ENCODE measurements around the gene DOCK2. TPM values are rescaled to one million over a fixed set of nuclear protein-coding genes. Genes with fewer than 3 reads are reported as not detected.

Gene DOCK2
- total RNA-seq, 2 experiments from 2014 or later, result 266 to 275 TPM

DNA sequence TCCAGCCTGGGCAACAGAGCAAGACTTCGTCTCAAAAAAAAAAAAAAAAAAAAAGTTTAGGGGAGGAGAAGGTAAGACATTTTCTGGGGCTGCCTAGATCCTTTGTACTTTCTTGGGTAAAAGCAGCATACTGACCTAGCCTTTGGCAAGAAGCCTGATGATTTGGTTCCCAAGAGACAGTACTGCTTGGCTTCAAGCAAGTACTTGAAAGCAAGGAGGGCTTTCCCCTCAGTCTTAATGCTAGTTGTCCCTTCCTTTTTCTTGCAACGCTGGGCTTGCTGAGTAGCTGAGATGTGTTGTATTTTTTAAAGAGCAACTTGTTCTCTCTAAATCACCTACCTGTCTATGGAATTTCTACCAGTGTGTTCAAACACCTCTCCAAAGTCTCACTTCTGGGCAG lies 267.0 kb downstream of the DOCK2 start:
- Mint-ChIP-seq H3K36me3 (peaks cover 24% of the 10 kb centered on the region), H3K27me3 (no peaks in the 10 kb centered on the region), H3K9me3 (no peaks in the 10 kb centered on the region), H3K27ac (no peak overlapping the region), H3K4me1 (peaks cover 15% of the 10 kb centered on the region), H3K4me3 (no peak overlapping the region)
- ATAC-seq (ENCODE audit: low read depth) (no peak), DNase-seq (no peak)
- POLR2A ChIA-PET, result no interaction called here

DNA sequence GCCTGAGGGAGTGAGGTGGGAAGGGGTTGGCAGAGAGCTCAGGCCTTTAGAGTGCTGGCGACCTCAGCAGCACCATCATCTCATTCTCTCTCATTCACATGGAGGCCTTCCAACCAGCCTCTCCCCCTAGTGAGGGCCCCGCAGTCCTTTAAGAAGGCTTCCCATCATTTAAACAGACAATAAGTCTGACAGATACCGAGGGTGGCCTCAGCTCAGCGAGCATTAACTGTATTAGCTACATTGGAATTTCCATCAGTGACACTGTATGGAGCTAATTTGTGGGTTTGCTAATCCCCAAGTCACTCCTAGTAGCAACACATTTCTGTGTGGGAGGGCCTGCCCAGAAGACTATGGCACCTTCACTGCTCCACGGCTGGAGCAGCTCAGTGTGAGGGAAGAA lies 267.4 kb downstream of the DOCK2 start:
- no peak overlapping the region for H3K27ac Mint-ChIP-seq
- DNase-seq (no peak), ATAC-seq (ENCODE audit: low read depth) (no peak)
- peaks cover 15% of the 10 kb centered on the region for H3K4me1 Mint-ChIP-seq
- POLR2A ChIA-PET, result no interaction called here
- H3K27me3 Mint-ChIP-seq, result no peaks in the 10 kb centered on the region
- no peak overlapping the region for H3K4me3 Mint-ChIP-seq
- H3K9me3 Mint-ChIP-seq, result no peaks in the 10 kb centered on the region
- H3K36me3 Mint-ChIP-seq, result peaks cover 22% of the 10 kb centered on the region

DNA sequence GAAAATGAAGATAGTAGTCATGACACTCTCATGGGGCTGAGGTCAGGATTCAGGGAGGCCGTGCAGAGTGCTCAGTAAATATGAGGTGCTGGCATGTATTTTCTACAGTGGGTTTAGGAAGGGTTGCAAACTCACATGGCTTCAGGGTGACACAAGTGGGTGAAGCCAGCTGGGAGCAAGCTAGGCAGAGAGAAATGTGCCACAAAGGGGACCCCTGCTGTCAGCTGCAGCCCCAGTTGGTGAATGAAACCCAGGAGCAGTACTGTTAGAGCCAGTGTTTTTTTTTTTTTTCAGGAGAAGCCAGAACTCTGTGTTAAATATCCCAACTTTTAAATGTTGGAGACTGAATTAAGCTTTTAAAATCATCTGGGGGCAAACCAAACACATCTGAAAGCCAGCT lies 267.9 kb downstream of the DOCK2 start:
- ATAC-seq (ENCODE audit: low read depth) (no peak), DNase-seq (no peak)
- POLR2A ChIA-PET, result interaction anchor here (0.6 kb wide), 1 partner anchor 8 kb away, joined by 3 read pairs; no protein-coding TSS in a partner anchor
- Mint-ChIP-seq H3K27ac (no peak overlapping the region), H3K27me3 (no peaks in the 10 kb centered on the region), H3K9me3 (no peaks in the 10 kb centered on the region), H3K4me3 (no peak overlapping the region), H3K36me3 (peaks cover 18% of the 10 kb centered on the region), H3K4me1 (peaks cover 13% of the 10 kb centered on the region)

DNA sequence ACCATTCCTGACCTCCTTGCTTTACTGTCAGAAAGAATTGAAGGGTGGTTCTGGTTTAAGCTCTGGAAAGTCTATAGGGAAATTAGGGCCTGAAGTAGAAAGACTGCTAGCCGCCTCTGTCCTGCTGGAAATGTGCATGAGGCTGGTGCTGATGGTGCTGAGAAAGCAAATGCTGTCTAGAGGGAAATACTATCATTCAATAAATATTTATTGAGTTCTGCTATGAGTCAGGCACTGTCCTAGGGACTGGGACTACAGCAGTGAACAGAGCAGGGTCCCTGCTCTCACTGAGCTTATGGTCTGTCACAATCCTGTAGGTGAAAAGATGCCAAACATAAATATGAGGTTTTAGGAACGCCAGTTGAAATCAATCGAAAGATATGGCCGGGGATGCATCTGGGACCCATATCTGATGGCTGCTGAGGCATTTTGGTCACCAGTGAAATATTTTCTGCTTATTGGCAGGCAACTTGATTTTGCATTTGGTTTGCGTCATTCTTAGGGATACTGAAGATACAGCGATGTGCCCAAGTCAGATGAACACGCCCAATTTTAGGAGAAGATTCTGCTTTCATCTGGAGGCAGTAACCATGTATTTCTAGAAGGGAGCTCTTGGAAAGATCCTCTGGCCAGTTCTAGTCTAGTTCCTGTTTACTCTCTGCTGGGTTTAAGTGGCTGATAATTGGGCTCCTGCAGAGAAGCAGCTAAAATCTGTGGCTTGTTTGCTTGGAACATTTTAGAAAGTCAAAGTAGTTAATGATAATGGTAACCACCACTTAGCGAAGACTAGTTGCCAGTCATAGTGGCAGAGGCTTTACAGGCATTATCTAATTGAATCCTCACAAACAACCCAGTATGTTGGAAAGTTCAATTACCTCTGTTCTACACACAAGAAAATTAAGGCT lies 269.9 kb downstream of the DOCK2 start:
- peaks cover 2% of the 10 kb centered on the region for H3K36me3 Mint-ChIP-seq
- ATAC-seq (ENCODE audit: low read depth), result no peak
- no peak overlapping the region for H3K4me3 Mint-ChIP-seq
- no peak overlapping the region for H3K27ac Mint-ChIP-seq
- POLR2A ChIA-PET, result no interaction called here
- H3K4me1 Mint-ChIP-seq, result peaks cover under 1% of the 10 kb centered on the region
- H3K27me3 Mint-ChIP-seq, result no peaks in the 10 kb centered on the region
- no peaks in the 10 kb centered on the region for H3K9me3 Mint-ChIP-seq
- no peak for DNase-seq

DNA sequence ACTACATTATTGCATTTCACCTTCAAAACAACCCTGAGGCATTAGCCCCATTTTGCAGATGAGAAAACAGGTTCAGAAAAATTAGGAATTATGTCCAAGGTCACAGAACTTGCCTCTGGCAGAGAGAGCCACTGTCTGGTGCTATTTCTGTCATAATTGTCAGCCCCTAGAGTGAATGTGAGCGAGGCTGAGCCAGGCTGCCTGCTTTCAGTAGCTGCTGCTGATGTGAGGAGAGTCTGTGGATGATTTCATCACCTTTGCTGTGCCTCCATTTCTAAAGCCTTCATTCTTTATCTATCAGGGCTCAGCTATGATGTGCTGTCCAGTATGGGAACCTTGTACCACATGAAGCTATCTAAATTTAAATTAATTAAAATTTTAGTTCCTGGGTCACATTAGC lies 271.8 kb downstream of the DOCK2 start:
- Mint-ChIP-seq H3K27ac (no peak overlapping the region), H3K9me3 (no peaks in the 10 kb centered on the region)
- POLR2A ChIA-PET, result no interaction called here

DNA sequence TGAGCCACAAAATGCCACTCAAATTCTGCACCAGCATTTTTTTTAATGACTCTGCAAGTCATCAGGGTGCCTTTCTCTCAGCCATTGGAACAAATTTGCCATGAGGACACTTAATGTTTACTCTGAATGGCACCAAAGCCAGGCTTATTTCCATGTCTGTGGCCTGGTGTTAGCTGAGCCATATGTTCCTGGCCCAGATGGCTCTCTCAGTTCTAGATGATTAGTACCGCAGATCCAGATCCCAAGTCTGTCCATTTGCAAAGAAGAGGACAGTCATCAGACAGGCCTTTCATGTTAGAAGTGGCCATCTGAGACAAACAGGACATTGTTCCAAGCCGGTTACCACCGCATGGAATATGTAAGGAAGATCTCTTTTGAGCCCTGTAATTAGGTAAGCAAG lies 272.9 kb downstream of the DOCK2 start:
- DNase-seq (no peak), ATAC-seq (ENCODE audit: low read depth) (no peak)
- peaks cover 12% of the 10 kb centered on the region for H3K36me3 Mint-ChIP-seq
- POLR2A ChIA-PET, result no interaction called here
- no peak overlapping the region for H3K27ac Mint-ChIP-seq
- H3K27me3 Mint-ChIP-seq, result no peaks in the 10 kb centered on the region
- H3K4me3 Mint-ChIP-seq, result no peak overlapping the region
- H3K9me3 Mint-ChIP-seq, result no peaks in the 10 kb centered on the region
- H3K4me1 Mint-ChIP-seq, result no peaks in the 10 kb centered on the region

More for the DNA sequence above, 271.8 kb downstream of the DOCK2 start:
- DNase-seq, result no peak
- Mint-ChIP-seq H3K4me1 (no peaks in the 10 kb centered on the region), H3K27me3 (no peaks in the 10 kb centered on the region), H3K36me3 (peaks cover 9% of the 10 kb centered on the region), H3K4me3 (no peak overlapping the region)
- no peak for ATAC-seq (ENCODE audit: low read depth)

DNA sequence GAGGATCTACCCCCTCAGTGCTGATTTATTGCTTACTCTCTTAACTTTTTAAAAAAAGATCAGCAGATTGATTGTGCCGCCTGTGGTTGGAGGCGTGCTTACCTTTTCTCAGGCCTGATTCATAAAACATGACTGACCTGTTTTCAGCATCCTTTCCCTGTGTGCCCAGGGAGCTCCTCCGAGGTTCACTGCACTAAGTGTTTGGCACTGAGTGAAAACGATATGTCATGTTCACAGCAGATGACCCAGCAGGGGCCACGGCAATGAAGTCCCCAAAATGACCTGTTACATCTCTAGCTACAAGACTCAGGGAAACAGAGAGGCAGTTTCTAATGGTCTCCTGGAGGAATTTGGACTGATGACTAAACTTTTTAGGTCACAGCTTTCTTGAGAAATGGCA lies 273.3 kb downstream of the DOCK2 start:
- ATAC-seq (ENCODE audit: low read depth) (no peak), DNase-seq (no peak)
- Mint-ChIP-seq H3K27me3 (no peaks in the 10 kb centered on the region), H3K9me3 (no peaks in the 10 kb centered on the region), H3K27ac (no peak overlapping the region), H3K4me1 (no peaks in the 10 kb centered on the region), H3K4me3 (no peak overlapping the region), H3K36me3 (peaks cover 14% of the 10 kb centered on the region)
- POLR2A ChIA-PET, result no interaction called here

DNA sequence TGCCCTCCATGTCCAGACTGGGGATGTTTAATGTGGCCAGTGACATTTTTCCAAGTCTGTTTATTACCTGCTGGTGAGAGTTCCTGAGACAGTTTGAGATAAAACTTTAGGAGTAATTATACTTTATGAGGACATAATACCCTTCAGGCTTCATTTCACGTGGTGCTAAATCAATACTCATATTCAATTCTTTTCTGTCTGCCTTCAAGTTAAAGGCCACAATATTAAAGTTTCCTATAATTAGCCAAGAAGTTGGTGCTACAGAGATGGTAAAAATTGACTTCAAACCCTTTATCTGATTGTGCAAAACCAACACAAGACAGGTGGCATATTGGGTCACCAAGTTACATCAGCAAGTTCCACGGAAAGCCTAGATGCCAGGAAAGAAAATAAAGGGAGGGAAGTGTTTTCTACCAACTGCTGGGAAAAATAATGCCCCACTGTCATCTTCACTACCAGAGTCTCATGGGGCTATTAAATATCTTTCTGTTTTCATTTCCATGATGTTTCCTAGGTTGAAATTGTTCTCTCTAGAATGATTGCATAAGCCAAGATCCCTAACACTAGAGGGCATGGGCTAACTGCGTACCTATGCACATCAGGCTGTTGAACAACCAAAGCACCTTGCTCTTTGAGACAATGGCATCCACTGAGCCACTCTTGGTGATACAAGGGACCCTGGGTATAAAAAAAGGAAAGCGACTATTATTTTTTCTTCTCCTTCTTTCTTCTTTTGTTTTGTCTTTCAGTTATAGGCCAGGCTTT lies 274.6 kb downstream of the DOCK2 start:
- peaks cover 22% of the 10 kb centered on the region for H3K36me3 Mint-ChIP-seq
- H3K27ac Mint-ChIP-seq, result no peak overlapping the region
- H3K27me3 Mint-ChIP-seq, result no peaks in the 10 kb centered on the region
- no peak for ATAC-seq (ENCODE audit: low read depth)
- no peak overlapping the region for H3K4me3 Mint-ChIP-seq
- POLR2A ChIA-PET, result no interaction called here
- H3K4me1 Mint-ChIP-seq, result no peaks in the 10 kb centered on the region
- no peak for DNase-seq
- no peaks in the 10 kb centered on the region for H3K9me3 Mint-ChIP-seq

DNA sequence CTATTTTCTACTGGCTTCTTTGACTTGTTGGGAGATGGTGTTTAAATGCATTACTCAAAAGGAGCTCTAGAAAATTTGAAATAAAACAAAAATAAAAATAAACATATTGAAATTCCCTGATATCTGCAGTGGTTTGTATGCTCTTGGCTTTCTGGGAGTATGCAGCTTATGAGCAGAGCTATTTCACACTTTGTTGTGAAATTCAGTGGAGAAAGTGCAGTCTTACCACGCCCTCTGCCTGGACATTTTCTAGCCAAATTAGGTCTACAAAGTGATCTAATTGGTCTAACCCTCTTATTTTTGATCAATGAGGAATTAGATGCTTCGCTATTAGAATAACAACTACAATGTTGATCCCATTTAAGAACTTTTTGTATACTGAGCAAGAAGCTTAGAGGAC lies 276.4 kb downstream of the DOCK2 start:
- ATAC-seq (ENCODE audit: low read depth), result no peak
- POLR2A ChIA-PET, result interaction anchor here (0.5 kb wide), 1 partner anchor 8 kb away, joined by 3 read pairs; no protein-coding TSS in a partner anchor

DNA sequence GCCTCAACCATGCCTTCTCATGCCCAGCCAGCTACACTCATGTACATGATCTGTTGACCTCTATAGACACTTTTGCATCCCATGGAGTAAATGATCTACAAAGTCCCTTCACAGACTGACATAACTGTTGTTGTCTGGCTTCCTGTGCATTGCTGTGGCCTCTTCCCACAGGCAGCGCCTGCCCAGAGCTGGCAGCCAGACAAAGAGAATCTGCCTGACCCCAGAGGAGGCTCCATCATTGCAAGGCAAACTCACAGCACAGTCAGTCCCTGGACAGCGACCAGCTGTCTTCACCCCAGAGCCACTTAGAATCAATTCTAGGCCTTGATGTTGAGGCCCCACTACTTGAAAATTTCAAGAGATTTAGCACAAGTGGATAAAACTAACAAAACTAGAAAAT lies 277.7 kb downstream of the DOCK2 start:
- peaks cover 32% of the 10 kb centered on the region for H3K36me3 Mint-ChIP-seq
- POLR2A ChIA-PET, result no interaction called here
- DNase-seq (no peak), ATAC-seq (ENCODE audit: low read depth) (no peak)
- H3K4me1 Mint-ChIP-seq, result no peaks in the 10 kb centered on the region
- H3K4me3 Mint-ChIP-seq, result no peak overlapping the region
- no peaks in the 10 kb centered on the region for H3K9me3 Mint-ChIP-seq
- H3K27ac Mint-ChIP-seq, result no peak overlapping the region
- H3K27me3 Mint-ChIP-seq, result no peaks in the 10 kb centered on the region

More for the DNA sequence above, 276.4 kb downstream of the DOCK2 start:
- H3K4me3 Mint-ChIP-seq, result no peak overlapping the region
- H3K9me3 Mint-ChIP-seq, result no peaks in the 10 kb centered on the region
- H3K36me3 Mint-ChIP-seq, result peaks cover 26% of the 10 kb centered on the region
- H3K27me3 Mint-ChIP-seq, result no peaks in the 10 kb centered on the region
- H3K27ac Mint-ChIP-seq, result no peak overlapping the region
- no peak for DNase-seq
- H3K4me1 Mint-ChIP-seq, result no peaks in the 10 kb centered on the region

DNA sequence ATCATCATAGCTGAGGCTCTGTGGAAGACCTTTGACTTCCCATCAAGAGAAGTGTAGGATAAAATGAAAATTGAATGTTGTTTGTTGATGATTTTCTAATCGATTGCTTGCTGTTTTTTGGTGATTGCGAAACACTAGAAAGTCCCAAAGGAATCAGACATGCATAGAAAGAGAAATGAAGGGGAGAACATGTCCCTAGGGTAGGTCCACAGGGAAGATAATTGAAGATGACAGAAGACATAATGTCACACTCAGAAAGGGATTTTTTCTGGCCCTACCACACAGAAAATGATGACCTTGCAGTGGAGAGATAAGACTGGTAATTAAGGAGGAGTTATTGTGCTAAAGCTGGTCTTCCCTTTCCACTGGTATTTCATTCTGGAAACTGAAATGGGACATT lies 280.4 kb downstream of the DOCK2 start:
- H3K9me3 Mint-ChIP-seq, result no peaks in the 10 kb centered on the region
- no peak overlapping the region for H3K27ac Mint-ChIP-seq
- H3K4me1 Mint-ChIP-seq, result no peaks in the 10 kb centered on the region
- ATAC-seq (ENCODE audit: low read depth) (no peak), DNase-seq (no peak)
- H3K4me3 Mint-ChIP-seq, result no peak overlapping the region
- no peaks in the 10 kb centered on the region for H3K27me3 Mint-ChIP-seq
- POLR2A ChIA-PET, result interaction anchor here (0.6 kb wide), 1 partner anchor 24 kb away, joined by 4 read pairs; no protein-coding TSS in a partner anchor
- peaks cover 31% of the 10 kb centered on the region for H3K36me3 Mint-ChIP-seq

DNA sequence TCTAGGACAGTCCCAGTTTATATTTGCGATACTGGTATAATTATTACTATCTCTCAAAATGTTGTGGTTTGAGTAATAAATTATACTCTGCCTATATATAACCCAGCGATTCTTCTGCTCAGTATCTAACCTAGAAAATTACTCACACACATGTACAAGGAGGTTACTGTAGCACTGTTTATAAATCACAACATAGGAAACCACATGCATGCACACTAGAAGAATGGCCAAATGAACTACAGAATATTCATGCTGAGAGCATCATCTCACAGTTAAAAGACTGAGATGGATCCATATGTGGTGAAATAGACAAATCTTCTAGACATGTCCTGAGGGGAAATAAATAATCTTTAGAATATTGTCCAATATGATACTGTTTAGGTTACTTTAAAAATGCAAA lies 281.2 kb downstream of the DOCK2 start:
- Mint-ChIP-seq H3K27me3 (no peaks in the 10 kb centered on the region), H3K36me3 (peaks cover 30% of the 10 kb centered on the region), H3K4me1 (no peaks in the 10 kb centered on the region), H3K27ac (no peak overlapping the region), H3K9me3 (no peaks in the 10 kb centered on the region), H3K4me3 (no peak overlapping the region)
- ATAC-seq (ENCODE audit: low read depth) (no peak), DNase-seq (no peak)
- POLR2A ChIA-PET, result no interaction called here

DNA sequence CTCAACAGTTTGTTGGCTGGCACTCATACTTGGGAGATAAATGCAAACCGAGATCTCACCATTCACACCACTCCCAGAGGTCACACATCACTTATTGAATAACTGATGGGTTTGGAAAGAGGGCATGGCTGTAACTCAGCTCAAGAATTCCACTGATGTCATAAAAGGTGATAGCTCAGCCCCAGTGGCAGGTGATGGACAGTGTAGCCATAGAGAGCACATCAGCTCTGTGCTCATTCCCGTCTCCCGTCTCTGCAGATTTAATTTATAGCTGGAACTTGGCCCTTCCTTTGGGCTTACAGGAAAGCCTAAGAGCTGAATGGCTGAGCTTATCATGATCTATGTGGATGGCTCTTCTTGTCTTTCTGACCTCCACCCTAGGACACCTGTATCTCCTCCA lies 283.4 kb downstream of the DOCK2 start:
- no peak for DNase-seq
- Mint-ChIP-seq H3K27me3 (no peaks in the 10 kb centered on the region), H3K4me3 (no peak overlapping the region), H3K9me3 (no peaks in the 10 kb centered on the region), H3K4me1 (no peaks in the 10 kb centered on the region), H3K36me3 (peaks cover 22% of the 10 kb centered on the region), H3K27ac (no peak overlapping the region)
- no peak for ATAC-seq (ENCODE audit: low read depth)
- POLR2A ChIA-PET, result no interaction called here

DNA sequence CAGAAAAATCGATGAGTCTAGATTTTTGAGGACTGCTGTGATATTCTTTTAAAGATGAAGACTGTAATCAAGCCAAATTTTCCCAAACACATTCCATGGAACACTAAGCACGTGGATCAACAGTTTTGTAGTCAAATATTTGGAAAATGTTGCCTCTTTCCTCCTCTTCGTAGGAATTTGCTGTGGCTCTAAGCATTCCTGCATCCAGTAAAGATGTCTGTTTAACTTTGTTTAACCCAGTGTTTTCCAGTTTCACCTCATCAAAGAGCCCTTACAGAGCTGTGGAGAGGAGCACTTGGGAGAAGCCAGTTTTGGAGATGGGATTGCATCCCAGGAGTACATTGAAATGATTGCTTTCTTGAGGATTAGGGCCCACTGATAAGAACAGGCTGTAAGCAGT lies 284.3 kb downstream of the DOCK2 start:
- POLR2A ChIA-PET, result no interaction called here
- no peak for DNase-seq
- ATAC-seq (ENCODE audit: low read depth), result no peak
- H3K27ac Mint-ChIP-seq, result no peak overlapping the region
- H3K4me1 Mint-ChIP-seq, result no peaks in the 10 kb centered on the region
- no peaks in the 10 kb centered on the region for H3K27me3 Mint-ChIP-seq
- H3K4me3 Mint-ChIP-seq, result no peak overlapping the region
- H3K9me3 Mint-ChIP-seq, result no peaks in the 10 kb centered on the region
- H3K36me3 Mint-ChIP-seq, result peaks cover 19% of the 10 kb centered on the region

All from activated naive CD8-positive, alpha-beta T cell treated with anti-CD3 and anti-CD28 coated beads, Interleukin-2, amount 10 ng/mL, durations not matched to agents 7 days and 5 days (primary cell).